HG03558 (cell line): ENCODE data around the gene FUZ.

ENCODE experiments used
- ATAC-seq: cut with Tn5 transposase; IDR thresholded peaks from one replicate; pipeline ENCODE4 v1.9.1; 2021; ENCODE audit warnings: moderate number of reproducible peaks; ENCODE audit not compliant: unreplicated experiment; ENCODE audit errors: extremely low read depth

The FUZ gene

GRCh38 chr19:49763230-49763629 is 49.9 kb downstream of the FUZ start, which contains the start of gene TSKS:
Gene TSKS (minus strand): TSS chr19:49763306. CDS start chr19:49763247, 59 bp downstream.
- ATAC-seq, result no peak

GRCh38 chr19:49761625-49762311 is 51.3 kb downstream of the FUZ start:
- no peak for ATAC-seq

GRCh38 chr19:49761249-49761624 is 51.9 kb downstream of the FUZ start:
- no peak for ATAC-seq

- ATAC-seq, result no peak
These were observed 54.8 kb downstream of the FUZ start for GRCh38 chr19:49758292-49758691.
